Neural cell (in vitro differentiated cells): ENCODE measurements around the gene PEX11B. TPM values are rescaled to one million over a fixed set of nuclear protein-coding genes. Genes with fewer than 3 reads are reported as not detected.

ENCODE experiments used
- H2AFZ ChIP-seq: fragments of 200-600, 300-800 bp; sonication (generic), shearing (Covaris generic); 2 replicates; pipeline ENCODE4 v1.6.0; 2014; ENCODE audit warnings: low read depth, mild to moderate bottlenecking, antibody characterized with exemption, low read length, moderate library complexity
- H3F3A ChIP-seq: fragments of 200-600 bp; shearing (Covaris generic); 2 replicates; pipeline ENCODE4 v1.6.1; 2016; ENCODE audit warnings: mild to moderate bottlenecking, moderate library complexity, mixed read lengths, antibody characterized with exemption, low read length; ENCODE audit not compliant: insufficient read depth, poor library complexity, severe bottlenecking
- H3K27ac ChIP-seq: fragments of 200-600, 300-800 bp; sonication (generic), shearing (Covaris generic); 2 replicates; pipeline ENCODE4 v1.5.1; 2014; ENCODE audit warnings: mild to moderate bottlenecking, low read length, moderate library complexity
- H3K27me3 ChIP-seq: fragments of 300-800, 200-600 bp; sonication (generic), shearing (Covaris generic); 2 replicates; pipeline ENCODE4 v1.6.0; 2014; ENCODE audit warnings: mild to moderate bottlenecking, low read depth, low read length, moderate library complexity; ENCODE audit not compliant: insufficient read depth
- H3K36me3 ChIP-seq: fragments of 300-800, 200-600 bp; sonication (generic), shearing (Covaris generic); 2 replicates; pipeline ENCODE4 v1.5.1; 2014; ENCODE audit warnings: mild to moderate bottlenecking, antibody characterized with exemption, low read length, moderate library complexity; ENCODE audit not compliant: insufficient read depth
- H3K4me2 ChIP-seq: fragments of 300-800, 200-600 bp; sonication (generic), shearing (Covaris generic); 2 replicates; pipeline ENCODE4 v1.6.0; 2014; ENCODE audit warnings: mild to moderate bottlenecking, low read length
- H3K4me3 ChIP-seq: fragments of 300-800, 200-600 bp; sonication (generic), shearing (Covaris generic); 2 replicates; pipeline ENCODE4 v1.5.1; 2014; ENCODE audit warnings: mild to moderate bottlenecking, low read length, moderate library complexity
- H3K79me2 ChIP-seq: fragments of 200-600 bp; shearing (Covaris generic); replicated peaks from 2 replicates; pipeline ENCODE4 v1.6.0; 2014; ENCODE audit warnings: mild to moderate bottlenecking, low read length, moderate library complexity; ENCODE audit not compliant: insufficient read depth
- H3K9ac ChIP-seq: fragments of 300-800, 200-600 bp; sonication (generic), shearing (Covaris generic); 2 replicates; pipeline ENCODE4 v1.6.1; 2016; ENCODE audit warnings: mild to moderate bottlenecking, low read length, mixed read lengths
- H3K9me2 ChIP-seq: fragments of 200-600 bp; shearing (Covaris generic); 2 replicates; pipeline ENCODE4 v1.6.1; 2016; ENCODE audit warnings: mild to moderate bottlenecking, low read length, mixed read lengths; ENCODE audit not compliant: insufficient read depth
- H3K9me3 ChIP-seq: fragments of 200-600, 300-800 bp; sonication (generic), shearing (Covaris generic); 2 replicates; pipeline ENCODE4 v1.6.1; 2016; ENCODE audit warnings: mild to moderate bottlenecking, mixed run types, low read length, moderate library complexity, mixed read lengths
- H4K20me1 ChIP-seq: fragments of 200-600 bp; shearing (Covaris generic); 2 replicates; pipeline ENCODE4 v1.6.1; 2016; ENCODE audit warnings: mild to moderate bottlenecking, mixed run types; ENCODE audit not compliant: insufficient read depth
- CTCF ChIP-seq: fragments of 450-650 bp; IDR thresholded peaks from 2 replicates; pipeline ENCODE4 v1.5.1; 2014; ENCODE audit warnings: antibody characterized with exemption, mild to moderate bottlenecking, moderate library complexity; ENCODE audit not compliant: poor library complexity, severe bottlenecking
- EP300 ChIP-seq: fragments of 450-650 bp; conservative IDR thresholded peaks from 2 replicates; pipeline ENCODE4 v1.6.1; 2014; ENCODE audit warnings: antibody characterized with exemption, mild to moderate bottlenecking, moderate library complexity; ENCODE audit not compliant: poor library complexity, severe bottlenecking
- EZH2 ChIP-seq: fragments of 200-600, 300-800 bp; shearing (Covaris generic), sonication (generic); IDR thresholded peaks from 2 replicates; pipeline ENCODE4 v1.6.1; 2014; ENCODE audit warnings: antibody characterized with exemption, low read length, borderline replicate concordance, mild to moderate bottlenecking; ENCODE audit not compliant: insufficient read depth, poor library complexity, severe bottlenecking
- MXI1 ChIP-seq: fragments of 450-650 bp; conservative IDR thresholded peaks from 2 replicates; pipeline ENCODE4 v1.6.1; 2014; ENCODE audit warnings: antibody characterized with exemption, mild to moderate bottlenecking; ENCODE audit not compliant: poor library complexity, severe bottlenecking
- POLR2AphosphoS5 ChIP-seq: IDR thresholded peaks from 2 replicates; pipeline ENCODE4 v1.6.1; 2012
- RAD21 ChIP-seq: fragments of 450-650 bp; conservative IDR thresholded peaks from 2 replicates; pipeline ENCODE4 v1.6.1; 2014; ENCODE audit warnings: antibody characterized with exemption, mild to moderate bottlenecking, moderate library complexity
- REST ChIP-seq: IDR thresholded peaks from 2 replicates; pipeline ENCODE4 v1.6.1; 2012; ENCODE audit warnings: borderline replicate concordance
- SMC3 ChIP-seq: fragments of 450-650 bp; conservative IDR thresholded peaks from 2 replicates; pipeline ENCODE4 v1.6.1; 2014; ENCODE audit warnings: antibody characterized with exemption, mild to moderate bottlenecking, moderate library complexity; ENCODE audit not compliant: poor library complexity
- TAF1 ChIP-seq: IDR thresholded peaks from 2 replicates; pipeline ENCODE4 v1.6.1; 2012; ENCODE audit warnings: low read depth
- polyA plus RNA-seq: library from polyadenylated mRNA; depleted of rRNA; stranded (reverse); fragments of >200 nt; gene quantifications from 2 replicates; pipeline ENCODE4 v1.2.3, GENCODE V29; 2014

The PEX11B gene
- polyA plus RNA-seq, 1 donor from 2014 or later, result 52.4 TPM

GRCh38 chr1:145891587-145892485 is 26.7 kb downstream of the PEX11B start:
- Histone ChIP-seq H3K4me3 (no peak overlapping the region), H3K36me3 (no peaks in the 10 kb centered on the region), H2AFZ (no peak overlapping the region)

GRCh38 chr1:145891143-145891542 is 27.4 kb downstream of the PEX11B start:
- Histone ChIP-seq H3K27ac (no peak overlapping the region), H3K36me3 (no peaks in the 10 kb centered on the region), H2AFZ (no peak overlapping the region), H3K27me3 (no peaks in the 10 kb centered on the region), H3K79me2 (no peaks in the 10 kb centered on the region), H3K4me2 (no peak overlapping the region), H3F3A (no peaks in the 10 kb centered on the region), H3K9ac (no peak overlapping the region), H3K9me2 (no peaks in the 10 kb centered on the region), H3K9me3 (no peaks in the 10 kb centered on the region), H4K20me1 (no peaks in the 10 kb centered on the region), H3K4me3 (no peak overlapping the region)
- TF ChIP-seq SMC3 (no peak), TAF1 (no peak), EP300 (no peak), RAD21 (no peak), EZH2 (no peak), POLR2AphosphoS5 (no peak), REST (no peak), CTCF (no peak), MXI1 (no peak)

More at GRCh38 chr1:145891587-145892485, 26.7 kb downstream of the PEX11B start:
- Histone ChIP-seq H3K9me3 (no peaks in the 10 kb centered on the region), H4K20me1 (no peaks in the 10 kb centered on the region), H3K9ac (no peak overlapping the region), H3K27me3 (no peaks in the 10 kb centered on the region), H3K4me2 (no peak overlapping the region), H3K79me2 (no peaks in the 10 kb centered on the region), H3F3A (no peaks in the 10 kb centered on the region), H3K27ac (no peak overlapping the region), H3K9me2 (no peaks in the 10 kb centered on the region)
- TF ChIP-seq MXI1 (no peak), SMC3 (peak; percentile 95), RAD21 (peak; percentile 91), EZH2 (no peak), CTCF (peak; percentile 97)
